SK-N-SH (cell line): ENCODE data around the gene PTPRA. TPM values are rescaled to one million over a fixed set of nuclear protein-coding genes. Genes with fewer than 3 reads are reported as not detected.

Experiments
- CTCF ChIA-PET: fragments of 300-600, 350-600 bp; formaldehyde crosslinking; extraction: SDS; loops from one replicate; lab custom pipeline; 2021; lab: Yijun Ruan, JAX
- POLR2A ChIA-PET: fragments of 350-600 bp; sonication (Branson Sonifier 250); formaldehyde crosslinking; extraction: SDS; loops from one replicate; lab custom pipeline; 2020; ENCODE audit warnings: antibody characterized with exemption, inconsistent platforms; lab: Yijun Ruan, JAX
- DNase-seq: peaks from one replicate; pipeline ENCODE4 v3.0.0; 2012
- H2AFZ ChIP-seq: fragments of 200-600 bp; sonication (generic); 2 replicates; pipeline ENCODE4 v1.8.1; 2016; ENCODE audit warnings: antibody characterized with exemption, mild to moderate bottlenecking, low read depth
- H3F3A ChIP-seq: fragments of 200-600 bp; sonication (generic); replicated peaks from 2 replicates; pipeline ENCODE3; 2016; ENCODE audit warnings: antibody characterized with exemption, mild to moderate bottlenecking; ENCODE audit not compliant: insufficient read depth
- H3K27ac ChIP-seq, 2 experiments: fragments of 200-500 bp in 1 of 2; fragments of 200-600 bp in 1 of 2; sonication (Bioruptor generic) in 1 of 2; sonication (generic), shearing (Covaris generic) in 1 of 2; 2 replicates each; pipeline versions ENCODE4 v1.5.1 to v1.6.1; 2014 to 2016; ENCODE audit warnings: low read depth in 2 of 2, inconsistent platforms in 1 of 2, low read length in 1 of 2, mild to moderate bottlenecking in 1 of 2, mixed read lengths in 1 of 2
- H3K27me3 ChIP-seq: fragments of 200-600 bp; sonication (generic), shearing (Covaris generic); 2 replicates; pipeline ENCODE4 v1.6.1; 2016; ENCODE audit warnings: mixed run types; ENCODE audit not compliant: insufficient read depth
- H3K36me3 ChIP-seq, 2 experiments: fragments of 200-500 bp in 1 of 2; fragments of 200-600 bp in 1 of 2; sonication (Bioruptor generic) in 1 of 2; sonication (generic) in 1 of 2; replicated peaks in 1 of 2; 2 replicates each; pipeline versions ENCODE3 to v1.5.1; 2014 to 2016; ENCODE audit warnings: low read length in 1 of 2, mild to moderate bottlenecking in 1 of 2; ENCODE audit not compliant: insufficient read depth in 2 of 2, control insufficient read depth in 1 of 2
- H3K4me1 ChIP-seq, 2 experiments: fragments of 200-500 bp in 1 of 2; fragments of 200-600 bp in 1 of 2; sonication (Bioruptor generic) in 1 of 2; sonication (generic), shearing (Covaris generic) in 1 of 2; 2 replicates each; pipeline versions ENCODE4 v1.5.1 to v1.6.1; 2014 to 2016; ENCODE audit warnings: low read depth in 1 of 2, low read length in 1 of 2, mixed run types in 1 of 2; ENCODE audit not compliant: insufficient read depth in 2 of 2, control insufficient read depth in 1 of 2
- H3K4me2 ChIP-seq: fragments of 200-600 bp; sonication (generic), shearing (Covaris generic); 2 replicates; pipeline ENCODE4 v1.6.1; 2017; ENCODE audit warnings: mixed run types
- H3K4me3 ChIP-seq, 2 experiments: fragments of 200-500 bp in 1 of 2; fragments of 200-600 bp in 1 of 2; sonication (Bioruptor generic) in 1 of 2; sonication (generic), shearing (Covaris generic) in 1 of 2; 2 replicates each; pipeline versions ENCODE4 v1.5.1 to v1.8.1; 2014 to 2016; ENCODE audit warnings: low read depth in 2 of 2, inconsistent platforms in 1 of 2, low read length in 1 of 2, mild to moderate bottlenecking in 1 of 2, mixed read lengths in 1 of 2, moderate library complexity in 1 of 2
- H3K79me2 ChIP-seq: fragments of 200-600 bp; sonication (generic); 2 replicates; pipeline ENCODE4 v1.8.1; 2017; ENCODE audit warnings: mild to moderate bottlenecking; ENCODE audit not compliant: insufficient read depth
- H3K9ac ChIP-seq: fragments of 200-600 bp; sonication (generic); 2 replicates; pipeline ENCODE4 v1.6.1; 2017; ENCODE audit warnings: mixed run types
- H3K9me2 ChIP-seq: fragments of 200-600 bp; sonication (generic); 2 replicates; pipeline ENCODE4 v1.6.1; 2017; ENCODE audit warnings: mixed run types
- H3K9me3 ChIP-seq: fragments of 200-600 bp; sonication (generic); 2 replicates; pipeline ENCODE4 v1.6.1; 2017; ENCODE audit warnings: mixed run types, mild to moderate bottlenecking, moderate library complexity
- H4K20me1 ChIP-seq: fragments of 200-600 bp; sonication (generic); 2 replicates; pipeline ENCODE4 v1.6.1; 2017; ENCODE audit warnings: mild to moderate bottlenecking, mixed run types; ENCODE audit not compliant: insufficient read depth
- CHD2 ChIP-seq: fragments of 150-350 bp; IDR thresholded peaks from 2 replicates; pipeline ENCODE4 v1.6.1; 2018; ENCODE audit warnings: low read length; ENCODE audit not compliant: partially characterized antibody
- CTCF ChIP-seq: fragments of 200-600 bp; sonication (generic); IDR thresholded peaks from 2 replicates; pipeline ENCODE4 v1.6.1; 2017; ENCODE audit warnings: antibody characterized with exemption, mild to moderate bottlenecking, moderate library complexity
- EP300 ChIP-seq, 2 experiments: IDR thresholded peaks; 2 replicates each; pipeline versions ENCODE4 v1.4.0 to v1.6.1; 2012; ENCODE audit warnings: borderline replicate concordance in 1 of 2, low read depth in 1 of 2, low read length in 1 of 2
- FOSL2 ChIP-seq: IDR thresholded peaks from 2 replicates; pipeline ENCODE4 v1.4.0; 2012; ENCODE audit warnings: low read depth, mild to moderate bottlenecking, moderate library complexity, borderline replicate concordance
- FOXJ3 ChIP-seq: sonication (generic); formaldehyde crosslinking; IDR thresholded peaks from 2 replicates; pipeline ENCODE4 v1.5.1; 2020; ENCODE audit warnings: mild to moderate bottlenecking, missing genetic modification reagents
- FOXM1 ChIP-seq: IDR thresholded peaks from 2 replicates; pipeline ENCODE4 v1.4.0; 2012; ENCODE audit warnings: low read depth, mild to moderate bottlenecking
- IRF3 ChIP-seq: fragments of 150-350 bp; IDR thresholded peaks from 2 replicates; pipeline ENCODE4 v1.6.1; 2016; ENCODE audit warnings: mild to moderate bottlenecking, low read depth, low read length
- JUND ChIP-seq: IDR thresholded peaks from 2 replicates; pipeline ENCODE4 v1.4.0; 2012
- NFIC ChIP-seq: IDR thresholded peaks from 2 replicates; pipeline ENCODE4 v1.4.0; 2012; ENCODE audit warnings: borderline replicate concordance
- NRF1 ChIP-seq: IDR thresholded peaks from 2 replicates; pipeline ENCODE4 v1.6.1; 2012; ENCODE audit warnings: low read depth, mild to moderate bottlenecking, low read length
- RAD21 ChIP-seq: IDR thresholded peaks from 2 replicates; pipeline ENCODE4 v1.6.1; 2012; ENCODE audit warnings: mild to moderate bottlenecking, low read length
- REST ChIP-seq: IDR thresholded peaks from 2 replicates; pipeline ENCODE4 v1.6.1; 2012; ENCODE audit warnings: mild to moderate bottlenecking, low read depth, low read length, moderate library complexity
- TEAD4 ChIP-seq: IDR thresholded peaks from 2 replicates; pipeline ENCODE4 v1.4.0; 2012; ENCODE audit warnings: mild to moderate bottlenecking, borderline replicate concordance; ENCODE audit not compliant: insufficient read depth
- YY1 ChIP-seq: IDR thresholded peaks from 2 replicates; pipeline ENCODE4 v1.4.0; 2012; ENCODE audit warnings: low read depth, mild to moderate bottlenecking
- ZBTB33 ChIP-seq: IDR thresholded peaks from 2 replicates; pipeline ENCODE4 v1.4.0; 2012; ENCODE audit warnings: low read depth, borderline replicate concordance
- WGBS: methylation state at CpG from one replicate; pipeline ENCODE4 v1.1.6; 2017; ENCODE audit warnings: low lambda C conversion rate; 5-methylcytosine and 5-hydroxymethylcytosine counted together
- polyA plus RNA-seq, 3 experiments: library from polyadenylated mRNA; depleted of rRNA; stranded (reverse); fragments of >200 nt; gene quantifications; 2 replicates each; pipeline ENCODE4 v1.2.3, GENCODE V29; 2012

PTPRA gene
- polyA plus RNA-seq, 1 of the 3 experiments (the other 2 are of a cell fraction): 47.6 TPM

DNA sequence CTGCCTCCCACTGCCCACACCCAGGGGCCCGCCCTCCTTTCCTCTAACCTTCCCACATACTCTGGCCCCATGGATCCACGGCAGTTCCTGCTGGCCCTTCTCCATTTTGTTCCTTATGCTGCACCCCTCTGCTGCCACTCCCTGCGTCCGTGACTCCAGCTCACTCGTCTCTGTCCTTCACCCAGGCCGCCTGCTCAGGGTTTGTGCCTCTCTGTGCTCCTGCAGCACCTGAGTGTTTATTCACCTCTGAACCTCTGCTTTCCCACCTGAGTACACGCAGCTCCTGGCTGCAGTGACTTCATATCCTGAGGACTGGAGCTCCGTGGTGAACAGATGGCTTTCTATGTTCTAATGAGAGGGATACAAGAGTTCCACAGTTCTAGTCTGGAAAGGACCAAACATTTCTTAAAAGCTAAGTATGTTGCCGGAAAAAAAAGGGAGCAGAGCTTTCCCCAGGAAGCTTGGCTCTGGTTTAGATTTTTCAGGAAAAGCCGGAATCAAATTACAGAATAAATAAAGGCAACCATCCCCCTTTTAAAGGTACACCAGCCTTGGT lies 168.7 kb downstream of the PTPRA start (continued):
- TF ChIP-seq EP300 (IDR thresholded peaks at IDR 0.05; ENCODE audit: borderline replicate concordance in 1 of 2, low read depth in 1 of 2, low read length in 1 of 2) (no peak), ZBTB33 (no peak), NRF1 (no peak), IRF3 (no peak), TEAD4 (no peak), REST (no peak)
- TF ChIP-seq, all 33 proteins: peak for 0

- no peak for DNase-seq
- Histone ChIP-seq H4K20me1 (0 out of 2 replicates have a peak, but pooled peaks cover 4% of the 10 kb centered on the region), H3K27me3 (no peaks in the 10 kb centered on the region), H3K9me3 (no peaks in the 10 kb centered on the region), H3K4me1 (peaks cover 5 to 11% of the 10 kb centered on the region in 2 experiments; a peak in 2 of 4 replicates), H3K9ac (no peak overlapping the region), H3K27ac (no peak overlapping the region), H3K4me3 (no peak overlapping the region), H3K4me2 (no peak overlapping the region), H2AFZ (no peak overlapping the region), H3K9me2 (no peaks in the 10 kb centered on the region), H3K36me3 (peaks cover 3 to 29% of the 10 kb centered on the region in 2 experiments), H3F3A (peaks cover under 1% of the 10 kb centered on the region), H3K79me2 (peaks cover 16% of the 10 kb centered on the region)
- ChIA-PET POLR2A (no interaction called here), CTCF (interaction anchor here (1.3 kb wide), 1 partner anchor 11 kb away, joined by 5 read pairs; no protein-coding TSS in a partner anchor)
- 97% methylated on average over 5 of the region's 5 CpGs for whole genome bisulfite sequencing
- TF ChIP-seq CHD2 (no peak), CTCF (no peak), EP300 (IDR thresholded peaks at IDR 0.05; ENCODE audit: borderline replicate concordance in 1 of 2, low read depth in 1 of 2, low read length in 1 of 2) (no peak), NFIC (no peak), FOXM1 (no peak), FOXJ3 (CRISPR knock-in tag) (no peak), YY1 (no peak), REST (no peak), FOSL2 (no peak), TEAD4 (no peak), RAD21 (no peak), JUND (no peak), IRF3 (no peak)
Observed at GRCh38 chr20:3042625-3043024, 169.3 kb downstream of the PTPRA start.
